HUDEP-2 (cell line): ENCODE measurements around the gene RGMA.
A peak's percentile ranks its signal among the peaks of the same experiment; 100 is the strongest.

ENCODE experiments used
- DNase-seq, 76 experiments: peaks; one replicate each; lab custom pipeline; 2025; ENCODE audit not compliant: unreplicated experiment in 76 of 76; lab: John Stamatoyannopoulos, UW

The RGMA gene

DNA sequence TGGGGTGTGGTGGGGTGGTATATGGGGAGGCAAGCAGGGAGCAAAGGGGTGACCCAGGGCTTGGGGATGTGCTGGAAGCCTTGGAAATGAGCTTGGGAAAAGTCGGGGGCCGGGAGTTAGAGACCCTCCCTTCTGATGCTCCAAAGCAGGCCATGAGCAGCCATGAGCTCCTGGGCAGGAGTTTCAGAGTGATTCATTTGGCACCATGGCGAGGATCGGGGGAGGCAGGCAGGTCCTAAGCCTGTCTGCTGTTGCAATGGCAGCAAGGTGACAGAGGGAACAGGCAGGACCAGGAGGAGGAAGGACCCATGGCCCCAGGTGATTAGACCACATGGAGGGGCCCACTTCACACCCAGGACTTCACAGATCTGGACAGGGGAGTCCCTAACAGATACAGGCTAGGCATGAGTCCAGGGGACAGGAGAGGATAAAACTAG, 21.3 kb downstream of the RGMA start:
- DNase-seq = no peak

DNA sequence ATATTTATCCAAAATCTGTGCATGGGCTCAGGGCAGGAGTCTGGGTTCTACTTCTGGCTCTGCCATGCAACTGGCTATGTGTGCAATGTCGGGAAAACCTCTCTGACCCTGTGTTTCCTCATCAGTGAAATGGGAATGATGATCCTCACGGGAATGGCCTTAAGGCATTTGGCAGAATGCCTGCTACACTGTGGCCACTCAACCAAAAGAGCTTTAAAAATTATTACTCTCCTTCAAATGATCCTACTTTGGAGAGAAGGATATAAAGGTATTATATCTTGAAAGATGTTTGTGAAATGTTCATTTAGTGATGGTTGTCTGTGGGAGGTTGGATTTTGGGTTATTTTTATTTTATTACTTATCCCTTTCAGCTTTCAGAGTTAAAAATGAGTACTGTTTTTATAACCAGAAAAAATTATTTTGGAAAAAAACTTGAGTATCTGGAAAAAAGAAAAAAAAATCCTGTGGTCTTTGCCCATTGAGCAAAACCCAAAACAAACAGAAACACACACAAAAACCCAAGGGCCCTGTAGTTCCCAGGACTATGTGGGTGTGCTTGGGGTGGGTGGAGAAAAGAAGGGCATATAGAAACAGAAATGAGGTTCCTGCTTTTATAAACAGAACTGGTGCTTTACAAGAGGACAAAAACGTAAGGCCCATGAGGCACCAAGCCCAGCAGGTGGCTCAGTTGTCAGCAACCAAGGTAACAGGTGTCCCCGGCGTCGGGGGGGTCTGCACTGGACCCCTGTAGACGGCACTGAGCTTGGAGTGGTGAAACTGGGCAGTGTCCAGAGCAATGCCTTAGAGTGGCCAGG, 22.0 kb downstream of the RGMA start:
- DNase-seq = no peak

DNA sequence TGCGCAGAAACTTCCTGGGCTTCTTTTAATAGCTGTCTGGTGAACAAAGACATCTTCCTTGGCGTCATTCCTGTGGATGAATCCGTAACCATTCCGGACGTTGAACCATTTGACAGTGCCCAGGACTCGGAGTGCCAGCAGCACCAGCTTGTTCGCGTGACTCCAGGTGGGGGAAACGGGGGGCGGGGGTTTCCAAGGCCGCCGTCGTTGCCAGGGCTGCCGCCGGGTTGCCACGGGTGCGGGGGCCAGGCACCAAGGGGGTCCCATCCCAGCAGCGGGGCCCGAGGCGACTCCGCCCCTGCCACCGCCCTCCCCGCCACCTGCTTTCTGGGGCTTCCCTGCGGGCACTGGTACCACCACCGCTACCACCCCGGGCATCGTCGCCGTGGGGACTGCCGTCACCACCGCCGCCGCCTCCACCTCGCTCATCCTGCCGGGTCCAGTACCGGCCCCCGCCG, 22.8 kb downstream of the RGMA start:
- no peak for DNase-seq

DNA sequence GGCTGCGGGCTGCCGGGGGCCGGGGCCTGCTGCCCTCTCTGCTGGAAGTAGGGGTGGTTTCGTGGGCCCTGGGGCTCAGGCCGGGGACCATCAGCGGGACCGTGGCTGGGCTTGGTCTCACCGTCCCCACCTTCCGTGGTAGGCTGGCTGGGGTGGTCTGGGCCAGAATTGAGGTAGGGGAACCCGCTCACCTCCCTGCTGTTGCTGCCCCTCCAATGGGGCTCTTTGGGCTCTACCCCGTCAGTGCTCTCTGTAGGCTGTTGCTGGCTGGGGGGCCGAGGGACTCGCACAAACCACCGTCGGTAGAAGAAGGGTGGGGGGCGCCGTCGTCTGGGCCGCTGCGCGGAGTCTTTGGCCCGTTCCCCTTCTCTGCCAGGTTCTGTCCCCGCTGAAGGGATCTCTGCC, 23.4 kb downstream of the RGMA start:
- DNase-seq = no peak

DNA sequence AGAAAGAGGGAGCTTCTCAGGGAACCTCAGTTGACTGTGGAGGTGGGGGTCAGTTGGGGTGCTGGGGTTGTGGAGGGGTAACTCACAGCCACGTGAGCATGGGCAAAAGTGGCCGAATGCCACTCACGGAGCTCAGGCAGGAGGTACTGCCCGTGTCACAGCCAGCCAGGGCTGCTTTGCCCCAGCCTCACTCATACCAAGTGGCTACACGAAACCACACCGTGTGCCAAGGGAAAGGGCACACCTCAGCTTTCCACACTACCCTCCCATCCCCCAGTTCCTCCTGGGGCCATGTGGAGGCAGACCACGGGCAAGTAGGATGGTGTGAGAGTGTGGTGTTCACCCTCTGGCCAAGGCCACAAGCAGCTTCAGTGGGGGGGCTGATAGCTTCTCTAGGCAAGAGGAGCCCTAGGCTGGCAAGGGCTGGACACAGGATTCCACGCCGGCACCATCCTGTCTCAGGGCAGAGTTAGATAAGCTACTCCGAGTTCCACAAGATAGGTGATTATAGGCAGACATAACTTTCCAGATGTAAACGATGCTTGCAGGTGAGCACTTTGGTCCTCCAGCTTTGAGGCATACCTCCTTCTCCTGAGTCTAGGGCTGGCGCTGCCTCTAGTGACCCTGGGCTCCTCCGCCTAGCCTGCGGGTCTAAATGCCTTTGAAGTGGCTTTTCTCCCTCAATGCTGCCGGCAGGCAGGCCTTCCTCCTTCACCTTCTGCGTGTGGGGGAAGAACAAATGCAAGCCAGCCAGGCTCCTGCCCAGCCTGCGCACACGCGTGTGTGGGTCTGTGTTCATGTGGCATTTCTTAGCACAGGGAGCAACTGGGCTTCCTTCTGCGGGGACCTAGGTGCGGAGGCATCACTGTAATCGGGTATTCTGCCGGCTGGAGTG, 25.0 kb downstream of the RGMA start:
- DNase-seq = no peak

DNA sequence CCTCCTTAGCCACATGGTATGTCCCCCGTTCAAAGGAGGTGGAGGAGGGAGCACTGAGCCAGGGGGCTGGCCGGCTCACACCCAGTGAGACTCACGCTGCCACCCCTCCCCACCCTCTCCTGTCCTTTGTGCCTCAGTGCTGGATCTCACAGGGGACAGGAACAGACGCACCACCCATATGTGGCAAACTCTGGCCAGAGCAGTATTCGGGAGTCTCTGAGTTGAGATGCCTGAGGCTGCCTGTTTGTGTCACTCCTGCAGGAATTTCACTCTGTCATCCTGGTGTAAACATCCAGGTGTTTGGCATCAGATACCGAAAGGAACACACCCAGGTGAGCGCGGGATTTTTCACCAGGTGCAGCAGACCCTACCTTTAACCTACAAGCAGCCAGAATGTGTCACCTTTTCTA, 25.7 kb downstream of the RGMA start:
- DNase-seq = no peak

DNA sequence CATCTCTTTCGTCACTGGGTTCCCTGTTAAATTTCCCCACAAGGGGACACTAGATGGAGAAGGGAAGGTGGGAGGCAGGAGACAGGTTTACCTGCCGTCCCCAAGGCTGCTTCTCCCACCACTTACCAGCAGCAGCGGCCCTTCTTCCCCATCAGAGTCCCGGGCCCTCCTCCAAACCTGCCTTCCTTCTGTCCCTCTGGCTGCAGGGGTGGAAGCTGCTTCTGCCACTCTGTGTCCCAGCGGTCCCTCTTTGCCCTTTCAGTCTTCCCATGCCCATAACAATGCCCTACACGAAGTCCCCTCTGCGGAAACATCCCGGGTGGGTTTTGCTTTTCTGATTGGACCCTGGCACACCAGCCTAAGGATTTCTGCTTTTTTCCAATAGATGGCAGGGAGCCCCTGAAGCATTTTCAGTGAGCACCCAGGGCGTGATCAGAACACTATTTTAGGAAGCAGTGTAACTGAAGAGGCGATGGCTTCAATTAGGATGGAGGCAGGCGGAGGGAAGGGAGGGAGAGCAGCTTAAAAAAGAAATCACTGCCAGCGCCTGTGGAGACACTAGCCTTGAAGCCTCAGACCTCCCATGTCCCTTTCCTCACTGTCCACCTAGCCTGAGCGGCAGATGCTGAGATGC, 26.3 kb downstream of the RGMA start:
- DNase-seq = peak in 1 of 76 experiments; percentile 1

DNA sequence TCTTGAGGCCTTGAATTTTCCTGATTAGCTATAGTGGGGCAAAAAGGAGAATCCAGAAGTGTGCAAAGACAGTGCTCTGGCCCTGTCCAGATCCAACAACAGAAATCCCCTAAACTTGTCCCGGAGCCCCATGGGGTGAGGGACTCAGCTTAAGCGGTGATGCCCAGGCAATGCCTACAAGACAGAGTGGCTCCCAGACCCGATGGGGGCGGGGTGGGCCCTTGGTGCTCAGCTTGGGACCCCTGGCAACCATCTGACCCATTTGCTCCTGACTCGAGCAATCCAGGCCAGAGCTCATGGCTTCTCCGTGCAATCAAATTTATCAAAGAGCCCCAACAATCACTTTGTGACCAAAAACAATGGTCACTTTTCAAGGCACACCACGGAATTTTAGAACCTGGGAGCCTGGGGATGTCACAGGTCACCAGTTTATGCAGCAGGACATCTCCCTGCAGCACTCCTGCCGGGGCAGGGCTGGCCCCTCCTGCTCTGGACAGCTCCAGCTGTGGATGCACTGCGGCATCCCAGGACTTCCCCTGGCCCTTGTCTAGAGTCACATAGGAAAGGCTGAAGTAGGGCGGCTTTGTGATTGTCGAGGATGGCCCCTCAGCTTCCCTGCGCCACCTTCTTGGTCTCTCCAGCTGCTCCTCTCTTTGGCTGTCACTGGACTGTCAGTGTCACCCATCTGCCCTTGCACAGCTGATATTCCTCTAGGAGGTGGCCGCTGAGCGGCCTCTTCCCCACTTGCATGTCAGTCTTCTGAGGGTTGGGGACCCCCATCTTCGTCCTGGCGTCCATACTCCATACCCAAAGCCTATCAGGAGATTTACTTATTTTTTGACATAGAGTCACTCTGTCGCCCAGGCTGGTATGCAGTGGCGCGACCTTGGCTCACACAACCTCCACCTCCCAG, 28.4 kb downstream of the RGMA start:
- no peak for DNase-seq

DNA sequence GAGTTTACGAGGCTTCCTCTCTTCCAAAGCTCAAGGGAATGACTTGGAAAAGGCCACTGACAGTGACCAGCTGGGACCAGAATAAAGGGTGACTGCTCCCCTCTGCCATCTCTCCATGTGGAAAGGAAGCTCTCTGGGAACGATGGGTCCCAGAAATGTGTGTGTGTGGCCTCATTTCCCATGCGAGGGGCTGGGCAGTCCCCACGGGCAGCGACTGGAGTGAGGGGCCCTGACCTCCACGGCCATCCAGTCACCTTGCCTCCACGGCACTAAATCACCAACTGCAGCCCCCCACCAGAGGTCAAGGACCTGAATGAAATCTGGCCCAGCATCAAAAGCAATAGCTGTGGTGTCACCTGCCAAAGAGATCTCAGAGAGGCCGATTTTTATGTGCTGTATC, 29.6 kb downstream of the RGMA start:
- DNase-seq = no peak

DNA sequence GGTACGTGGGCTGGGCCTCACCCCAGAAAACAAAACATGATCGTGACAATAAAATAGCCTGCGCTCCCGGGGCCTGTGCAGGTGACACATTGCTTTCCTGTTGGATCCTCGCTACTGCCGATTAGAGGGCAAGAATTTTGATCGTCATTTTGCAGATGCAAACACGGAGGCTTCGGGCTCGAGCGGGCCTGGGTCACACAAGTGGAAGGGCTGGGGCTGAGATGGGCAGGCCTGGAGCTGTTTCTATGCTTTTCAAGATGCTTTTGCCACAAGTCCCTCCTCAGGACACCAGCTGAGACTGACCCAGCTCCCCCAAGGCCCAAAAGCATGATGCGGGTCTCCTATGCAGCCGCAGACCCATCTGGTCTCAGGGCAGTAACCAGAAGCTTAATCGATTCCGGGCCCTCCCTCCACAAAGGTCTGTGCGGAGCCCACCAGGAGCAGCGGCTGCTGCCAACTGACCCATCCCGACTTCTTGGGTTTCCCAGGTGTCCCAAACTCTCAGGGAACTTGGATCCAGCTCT, 30.0 kb downstream of the RGMA start:
- DNase-seq = no peak

DNA sequence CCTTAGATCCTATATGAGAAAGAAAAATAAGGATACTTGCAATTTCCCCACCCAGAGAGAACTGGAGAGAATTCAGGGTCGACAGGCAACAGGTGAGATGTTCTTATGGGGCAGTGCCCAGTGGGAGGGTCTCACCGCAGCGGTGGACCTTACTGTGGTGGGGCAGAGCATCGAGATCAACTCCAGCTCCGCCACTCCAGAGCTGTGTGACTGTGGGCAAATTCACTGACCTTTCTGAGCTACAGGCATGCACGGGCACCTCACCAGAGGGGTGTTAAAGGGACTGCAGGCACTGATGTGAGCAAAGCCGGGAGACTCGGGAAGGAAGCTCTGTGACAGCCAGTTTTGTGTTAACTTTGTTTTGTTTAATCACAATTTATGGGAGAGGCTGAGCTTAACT, 30.9 kb downstream of the RGMA start:
- DNase-seq = no peak

DNA sequence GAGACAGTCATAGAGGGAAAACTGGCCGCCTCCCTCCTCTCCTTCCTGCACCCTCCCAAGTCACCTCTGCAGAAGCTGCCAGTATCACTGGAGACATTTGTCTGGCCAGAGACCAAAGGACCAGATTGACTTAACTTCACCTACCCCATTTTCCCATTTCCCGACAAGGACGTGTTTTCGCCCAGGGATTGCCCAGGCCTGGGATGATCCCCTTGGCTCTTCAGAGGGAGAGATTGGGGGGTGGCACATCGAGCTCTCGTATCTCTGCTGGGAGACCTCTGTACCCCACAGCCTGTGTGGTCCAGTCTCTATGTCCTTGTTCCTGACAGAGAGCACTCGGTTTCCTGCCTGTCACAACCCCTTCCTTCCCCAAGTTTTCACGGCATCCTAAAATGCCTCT, 31.4 kb downstream of the RGMA start:
- no peak for DNase-seq

DNA sequence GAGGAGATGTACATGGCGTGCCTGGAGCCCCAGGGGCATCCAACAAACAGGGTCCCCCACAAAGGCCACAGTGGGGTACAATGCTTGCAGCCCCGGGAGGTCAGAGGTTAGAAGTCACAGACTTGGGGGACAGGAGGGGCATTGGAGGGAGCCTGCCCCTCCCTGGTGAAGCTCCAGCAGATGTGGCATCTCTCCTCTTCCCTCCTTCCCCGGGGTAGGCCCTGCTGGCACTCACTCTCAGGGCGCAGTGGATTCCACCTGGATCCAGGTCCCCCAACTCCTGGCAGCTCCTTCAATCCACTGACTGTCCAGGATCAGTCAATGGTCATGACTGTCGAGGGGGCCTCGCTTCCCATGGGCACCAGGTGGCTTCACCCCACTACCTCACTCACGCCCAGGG, 32.2 kb downstream of the RGMA start:
- DNase-seq = no peak

DNA sequence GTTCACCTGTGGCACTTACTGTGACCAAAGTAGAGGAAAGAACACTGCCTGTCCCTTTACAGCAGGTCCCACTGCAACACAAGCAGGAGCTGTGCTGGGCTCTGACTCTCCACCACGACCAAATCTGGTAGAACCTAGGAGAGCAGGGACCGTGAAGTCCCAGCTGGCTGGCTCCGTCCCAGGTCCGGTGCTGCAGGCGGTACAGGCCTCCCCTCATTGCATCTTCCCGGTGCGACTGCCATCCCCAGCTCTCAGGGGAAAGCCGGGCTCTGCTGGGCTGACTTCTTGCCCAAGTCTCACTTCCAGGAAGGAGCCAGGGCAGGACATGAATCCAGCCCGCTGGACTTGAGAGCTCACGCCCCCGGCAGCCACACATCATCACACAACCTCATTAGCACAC, 33.8 kb downstream of the RGMA start:
- no peak for DNase-seq

DNA sequence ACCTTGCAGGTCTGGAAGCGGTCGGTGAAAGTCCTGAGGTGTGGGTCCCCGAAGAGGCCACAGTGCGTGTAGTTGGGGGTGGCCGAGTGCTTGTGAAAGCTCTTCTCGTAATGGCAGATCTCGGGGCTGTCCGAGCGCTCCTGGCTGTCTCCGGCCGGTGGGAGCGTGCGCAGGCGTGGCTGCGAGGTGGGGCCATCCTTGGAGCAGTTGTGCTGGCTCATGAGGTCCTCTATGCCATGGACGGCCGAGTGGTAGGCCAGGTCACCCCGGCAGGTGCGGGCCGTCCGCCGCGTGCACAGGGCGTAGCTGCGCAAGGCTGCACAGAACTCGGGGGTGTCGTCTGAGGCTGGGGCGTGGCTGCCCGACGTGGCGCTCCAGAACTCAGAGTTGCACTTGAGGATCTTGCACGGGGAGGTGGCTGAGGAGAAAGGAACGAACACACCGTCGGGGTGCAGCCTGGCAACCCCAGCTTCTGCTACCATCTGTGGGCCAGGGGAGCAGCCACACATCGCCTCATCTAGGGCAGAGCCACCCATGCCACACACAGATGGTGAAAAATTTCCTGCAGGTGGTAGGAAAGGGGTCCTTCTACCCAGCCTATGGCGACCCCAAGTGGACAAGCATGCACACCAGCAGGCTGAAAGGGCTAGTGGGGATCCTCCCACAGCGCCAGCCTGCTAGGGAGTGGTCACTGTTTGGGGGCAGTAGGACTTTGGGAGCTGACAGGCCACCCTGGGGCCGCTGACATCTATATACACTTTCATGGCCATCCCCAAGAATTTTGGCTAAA, 36.7 kb downstream of the RGMA start:
- DNase-seq = peak in 2 of 76 experiments; percentile 4 to 8

DNA sequence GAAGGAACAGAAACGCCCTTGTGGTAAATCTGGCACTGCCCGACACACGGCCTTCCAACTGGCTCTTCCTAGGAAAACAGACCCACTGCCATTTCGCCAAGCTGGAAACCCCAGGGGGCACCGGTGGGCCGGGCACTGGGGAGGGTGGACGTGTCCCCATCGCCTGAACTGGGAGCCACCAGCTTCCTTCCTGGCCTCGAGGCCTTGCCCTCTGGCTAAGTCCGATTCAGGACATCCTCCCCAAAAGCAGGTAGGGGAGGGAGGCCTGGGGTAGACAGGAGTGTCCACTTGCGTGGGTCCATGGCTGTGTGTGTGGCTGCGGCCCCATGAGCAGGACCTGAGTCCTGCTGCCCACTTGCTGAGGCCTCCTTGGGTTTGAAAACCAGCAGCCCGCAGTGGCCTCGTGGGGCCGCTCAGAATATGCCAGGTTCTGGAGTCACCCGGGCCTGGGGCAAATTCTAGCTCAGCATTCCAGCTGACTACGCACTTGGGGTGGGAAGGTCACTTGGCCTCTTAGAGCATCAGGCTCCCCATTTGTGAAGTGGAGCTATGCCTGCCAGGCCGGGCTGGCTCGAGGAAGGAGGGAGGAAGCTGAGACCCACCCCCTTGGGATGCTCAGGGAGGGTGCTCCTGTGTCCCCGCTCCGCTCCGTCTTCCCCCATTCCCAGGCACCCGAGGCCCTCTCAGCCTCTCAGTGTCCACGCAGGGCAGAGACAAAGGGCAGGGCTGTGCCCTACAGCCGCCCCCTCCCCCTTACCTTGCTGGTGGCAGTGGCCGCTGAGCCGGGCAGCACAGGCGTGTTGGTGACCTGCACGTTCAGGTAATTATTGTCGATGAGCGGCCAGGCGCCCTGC, 37.5 kb downstream of the RGMA start:
- no peak for DNase-seq

DNA sequence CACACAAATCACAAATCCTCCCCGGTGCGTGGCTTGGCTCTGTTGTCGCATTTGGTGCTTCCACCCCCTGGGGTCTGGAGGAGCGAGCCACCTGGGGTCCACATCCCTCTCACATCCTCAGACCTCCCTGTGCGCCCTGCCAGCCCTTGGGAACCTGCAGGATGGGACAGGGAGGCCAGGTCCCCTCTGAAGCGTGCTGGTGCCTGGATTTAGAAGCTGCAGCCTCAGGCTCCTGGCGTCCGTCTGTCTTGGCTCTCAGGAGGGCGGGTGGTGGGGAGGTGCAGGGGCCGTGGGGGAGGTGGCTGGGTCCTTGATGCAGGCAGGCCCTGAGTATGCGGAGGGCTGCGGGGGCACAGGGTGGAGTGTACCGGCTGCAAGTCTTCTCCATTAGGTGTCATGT, 38.4 kb downstream of the RGMA start:
- DNase-seq = no peak

DNA sequence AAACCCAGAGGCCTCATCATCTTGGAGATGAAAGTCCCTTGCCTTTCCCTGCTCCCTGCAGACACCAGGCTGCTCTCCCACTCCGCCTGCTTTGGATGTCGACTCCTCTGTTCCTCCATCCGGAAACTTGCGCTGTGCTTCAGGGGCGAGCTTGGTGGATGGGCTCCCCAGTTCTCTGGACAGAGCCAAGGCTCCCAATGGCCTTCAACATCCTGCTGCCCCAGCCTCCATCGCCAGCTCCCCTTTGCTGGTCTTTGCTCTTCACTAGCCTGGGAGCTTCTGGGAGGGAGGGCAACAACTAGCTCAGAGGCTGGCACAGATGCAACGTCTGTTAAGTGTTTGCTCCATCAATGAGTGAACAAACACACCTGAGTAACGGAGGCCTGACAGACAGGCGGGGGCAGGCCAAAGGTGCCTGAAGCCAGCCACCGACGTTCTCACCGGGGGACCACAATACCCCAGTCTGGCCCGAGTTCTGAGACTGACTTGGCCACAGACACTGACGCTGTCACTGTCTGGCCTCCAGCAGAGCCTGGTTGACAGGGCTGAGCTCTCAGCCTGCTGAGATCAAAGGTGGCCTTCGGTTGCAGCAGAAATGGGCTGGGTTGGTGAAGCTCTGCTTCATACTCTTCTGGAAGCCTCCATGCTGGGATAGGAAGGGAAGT, 39.0 kb downstream of the RGMA start:
- DNase-seq = no peak
